GM21825 (cell line): Measurements from ENCODE around the gene JMJD1C.
"Not testable (repeated sequence)": the region's sequence is repeated elsewhere in the genome, so short reads cannot be mapped to it uniquely, and the experiment has no call there.

Experiments
- ATAC-seq: cut with Tn5 transposase; IDR thresholded peaks from one replicate; pipeline ENCODE4 v1.9.1; 2021; ENCODE audit warnings: mild to moderate bottlenecking, moderate library complexity; ENCODE audit not compliant: unreplicated experiment

JMJD1C gene

DNA sequence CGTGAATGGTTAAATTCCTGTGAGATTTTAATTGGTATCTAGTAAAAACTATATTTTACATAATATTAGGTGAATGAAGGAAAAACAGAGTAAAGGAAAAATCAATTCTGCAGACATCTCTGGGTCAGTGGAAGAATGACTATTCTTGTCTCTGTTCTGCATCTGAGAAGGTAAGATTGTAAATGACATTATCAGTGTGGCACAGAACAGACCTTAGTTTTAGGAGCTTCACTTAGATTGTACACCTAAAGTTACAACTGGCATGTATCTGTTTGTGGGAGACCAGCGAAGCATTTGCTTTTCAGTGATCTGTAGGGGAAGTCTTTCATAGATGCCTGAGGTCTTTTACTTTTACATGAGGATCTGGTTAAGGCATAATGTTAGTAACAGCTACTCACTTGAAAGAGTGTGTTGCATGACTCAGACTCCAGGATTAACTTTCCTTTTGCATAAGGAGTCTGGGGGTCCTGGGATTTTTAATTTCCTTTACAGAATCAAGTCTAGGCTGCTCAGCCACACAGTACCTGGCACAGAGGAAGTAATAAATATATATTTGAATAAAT is 56.2 kb downstream of the JMJD1C start:
- ATAC-seq = no peak

DNA sequence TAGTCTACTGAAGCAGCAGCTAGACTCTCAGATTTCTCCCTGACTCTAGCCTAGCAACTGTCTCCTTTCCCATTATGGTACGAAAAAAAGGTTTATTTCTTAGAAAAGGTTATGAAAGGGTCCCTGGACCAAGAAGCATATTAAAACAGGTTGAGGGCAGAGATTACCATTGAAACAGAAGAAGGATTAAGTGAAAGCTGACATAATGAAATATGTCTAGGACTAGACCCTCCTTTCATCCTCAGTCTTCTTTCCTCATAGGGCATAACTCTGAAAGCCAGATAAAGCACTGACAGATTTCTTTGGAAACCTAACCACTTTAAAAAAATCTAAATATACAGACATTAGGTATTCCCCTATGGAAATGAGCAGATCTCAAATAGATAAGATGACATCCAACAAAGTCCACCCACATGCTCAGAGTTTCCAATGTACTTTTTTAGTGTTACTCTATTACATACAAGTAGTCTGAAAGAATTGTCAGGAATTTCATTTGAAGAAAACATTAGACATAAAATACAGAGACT is 58.6 kb downstream of the JMJD1C start:
- ATAC-seq = no peak

DNA sequence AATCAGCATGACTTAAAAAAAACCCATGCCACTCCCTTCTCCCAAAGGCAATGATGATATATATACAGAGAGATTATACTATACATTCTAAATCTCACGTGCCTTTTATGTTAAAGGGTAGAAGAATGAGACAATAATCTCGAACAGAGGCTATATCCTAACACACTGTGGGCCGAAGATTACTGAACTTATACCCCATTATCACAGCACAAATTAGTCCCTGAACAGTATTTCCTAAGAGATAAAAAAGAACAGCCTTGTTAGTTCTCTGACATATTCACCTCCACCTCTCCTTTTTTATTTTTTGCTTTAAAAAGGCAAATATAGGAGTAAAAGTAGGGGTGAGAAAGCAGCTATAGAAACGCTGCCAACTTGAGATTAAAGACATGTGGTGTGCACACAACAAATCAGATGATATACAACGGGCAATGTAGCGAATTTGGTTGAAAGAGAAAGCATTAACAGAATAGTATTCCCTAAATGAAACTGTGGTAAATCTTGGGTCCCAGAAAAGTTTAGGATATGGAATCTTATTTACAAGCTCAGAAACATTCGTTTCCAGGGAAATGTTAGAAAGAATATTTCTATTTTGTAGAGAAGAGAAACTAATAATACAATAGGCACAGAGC is 69.5 kb downstream of the JMJD1C start:
- ATAC-seq = no peak

DNA sequence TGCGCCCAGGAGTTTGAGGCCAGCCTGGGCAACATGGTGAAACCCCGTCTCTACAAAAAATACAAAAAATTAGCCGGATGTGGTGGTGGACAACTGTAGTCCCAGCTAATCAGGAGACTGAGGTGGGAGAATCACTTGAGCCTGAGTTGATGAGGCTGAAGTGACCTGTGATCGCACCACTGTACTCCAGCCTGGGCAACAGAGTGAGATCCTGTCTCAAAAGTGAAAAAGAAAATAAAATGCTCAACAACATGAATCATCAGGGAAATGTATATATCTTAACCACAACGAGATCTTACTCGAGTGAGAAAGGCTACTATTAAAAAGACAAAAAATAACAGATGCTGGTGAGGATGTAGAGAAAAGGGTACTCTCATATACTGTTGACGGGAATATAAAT is 72.7 kb downstream of the JMJD1C start:
- ATAC-seq = no peak

DNA sequence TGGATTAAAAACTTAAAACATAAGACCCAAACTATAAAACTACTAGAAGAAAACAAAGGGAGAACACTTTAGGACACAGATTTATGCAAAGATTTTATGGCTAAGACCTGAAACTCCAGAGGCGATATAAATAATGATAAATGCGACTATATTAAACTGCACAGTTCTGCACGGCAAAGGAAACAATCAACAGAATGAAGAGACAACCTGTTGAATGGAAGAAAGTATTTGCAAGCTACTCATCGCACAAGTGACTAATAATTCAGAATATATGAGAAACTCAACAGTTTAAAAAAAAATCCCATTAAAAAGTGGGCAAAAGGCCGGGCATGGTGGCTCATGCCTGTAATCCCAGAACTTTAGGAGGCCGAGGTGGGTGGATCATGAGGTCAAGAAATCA is 73.6 kb downstream of the JMJD1C start:
- no peak for ATAC-seq

DNA sequence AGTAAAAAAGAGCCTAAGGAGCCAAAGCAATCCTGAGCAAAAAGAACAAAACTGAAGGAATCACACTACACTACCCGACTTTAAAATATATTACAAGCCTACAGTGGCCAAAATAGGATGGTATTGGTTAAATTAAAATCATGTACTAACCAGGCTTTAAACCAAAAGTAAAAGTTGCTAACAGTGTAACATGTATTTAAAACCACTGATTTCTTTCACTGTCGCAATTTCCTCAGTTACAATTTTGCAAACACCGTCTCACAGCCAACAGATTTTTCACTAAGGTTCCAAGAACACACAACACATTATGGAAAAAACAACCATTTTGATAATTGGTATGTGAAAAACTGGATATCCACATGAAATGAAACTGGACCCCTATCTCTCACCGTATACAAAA is 74.0 kb downstream of the JMJD1C start:
- no peak for ATAC-seq

DNA sequence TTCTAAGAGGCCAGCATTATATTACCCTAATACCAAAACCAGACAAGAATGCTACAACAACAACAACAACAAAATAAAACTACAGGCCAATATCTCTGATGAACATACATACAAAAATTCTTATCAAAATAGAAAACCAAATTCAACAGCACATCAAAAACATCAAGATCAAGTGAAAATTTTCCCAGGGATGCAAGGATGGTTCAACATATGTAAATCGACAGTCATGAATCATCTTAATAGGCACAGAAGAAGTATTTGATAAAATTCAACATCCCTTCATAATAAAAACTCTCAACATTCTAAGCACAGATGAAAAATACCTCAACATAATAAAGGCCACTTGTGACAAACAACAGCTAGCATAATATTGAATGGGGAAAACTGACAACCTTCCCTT is 75.3 kb downstream of the JMJD1C start:
- no peak for ATAC-seq

DNA sequence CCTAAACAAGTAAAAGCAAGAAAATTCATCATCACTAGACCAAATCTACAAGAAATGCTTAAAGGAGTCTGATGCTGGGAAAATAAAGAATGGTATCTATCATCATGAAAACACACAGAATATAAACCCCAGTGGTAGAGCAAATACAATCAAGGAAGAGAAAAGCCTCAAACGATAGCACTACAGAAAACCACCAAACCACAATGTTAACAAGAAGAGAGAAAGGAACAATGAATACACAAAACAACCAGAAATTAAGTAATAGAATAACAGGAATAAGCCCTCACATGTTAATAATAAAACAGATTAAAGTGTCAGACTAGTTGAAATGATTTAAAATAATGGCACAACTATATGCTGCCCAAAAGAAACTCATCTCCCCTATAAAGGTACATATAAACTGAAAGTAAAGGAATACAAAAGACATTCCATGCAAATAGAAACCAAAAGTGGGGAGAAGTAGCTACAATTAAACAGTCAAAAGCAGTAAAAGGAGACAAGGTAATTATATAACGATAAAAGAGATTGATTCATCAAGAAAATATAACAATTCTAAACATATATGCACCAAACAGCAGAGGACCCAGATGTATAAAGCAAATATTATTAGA is 77.3 kb downstream of the JMJD1C start:
- no peak for ATAC-seq

DNA sequence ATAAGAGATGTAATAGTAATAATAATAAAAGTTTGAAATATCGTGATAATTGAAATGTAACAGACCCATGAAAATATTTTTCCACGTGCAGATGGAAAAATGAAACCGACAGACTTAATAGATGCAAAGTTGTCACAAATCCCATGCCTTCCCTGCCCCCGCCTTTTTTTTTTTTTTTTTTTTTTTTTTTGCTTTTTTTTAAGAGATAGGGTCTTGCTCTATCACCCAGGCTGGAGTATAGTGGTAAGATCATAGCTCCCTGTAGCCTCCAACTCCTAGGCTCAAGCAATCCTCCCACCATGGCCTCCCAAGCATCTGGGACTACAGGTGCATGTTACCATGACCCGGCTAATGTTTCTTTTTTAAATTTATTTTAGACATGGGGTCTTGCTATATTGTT is 80.5 kb downstream of the JMJD1C start:
- no peak for ATAC-seq

DNA sequence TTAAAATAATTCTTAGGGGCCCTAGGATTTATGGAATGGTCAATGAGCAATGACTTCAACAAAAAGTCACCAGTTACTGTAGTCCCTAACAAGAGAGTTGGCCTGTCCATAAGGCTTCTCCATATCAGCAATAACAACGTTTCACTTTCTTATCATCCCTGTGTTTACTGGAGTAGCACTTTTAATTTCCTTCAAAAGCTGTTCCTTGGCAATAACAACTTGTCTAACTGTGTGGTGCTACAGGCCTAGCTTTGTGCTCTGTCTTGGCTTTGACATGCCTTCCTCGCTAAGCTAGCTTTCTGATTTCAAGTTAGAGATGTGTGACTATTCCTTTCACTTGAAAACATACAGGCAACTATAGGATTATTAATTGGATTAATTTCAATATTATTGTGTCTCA is 81.1 kb downstream of the JMJD1C start:
- no peak for ATAC-seq

DNA sequence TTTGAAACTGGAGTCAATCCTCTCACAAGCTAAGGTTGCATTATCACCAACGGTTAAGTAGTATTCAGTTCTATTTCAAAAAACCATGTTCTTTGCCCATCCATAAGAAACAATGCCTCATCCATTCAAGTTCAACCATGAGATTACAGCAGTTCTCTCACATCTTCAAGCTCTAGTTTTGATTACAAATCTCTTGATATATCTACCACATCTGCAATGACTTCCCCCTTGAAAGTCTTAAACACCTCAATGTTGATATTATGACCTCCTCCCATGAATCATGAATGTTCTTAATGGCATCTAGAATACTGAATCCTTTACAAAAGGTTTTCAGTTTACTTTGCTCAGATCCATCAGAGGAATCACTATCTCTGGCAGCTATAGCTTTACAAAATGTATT is 81.8 kb downstream of the JMJD1C start:
- no peak for ATAC-seq

DNA sequence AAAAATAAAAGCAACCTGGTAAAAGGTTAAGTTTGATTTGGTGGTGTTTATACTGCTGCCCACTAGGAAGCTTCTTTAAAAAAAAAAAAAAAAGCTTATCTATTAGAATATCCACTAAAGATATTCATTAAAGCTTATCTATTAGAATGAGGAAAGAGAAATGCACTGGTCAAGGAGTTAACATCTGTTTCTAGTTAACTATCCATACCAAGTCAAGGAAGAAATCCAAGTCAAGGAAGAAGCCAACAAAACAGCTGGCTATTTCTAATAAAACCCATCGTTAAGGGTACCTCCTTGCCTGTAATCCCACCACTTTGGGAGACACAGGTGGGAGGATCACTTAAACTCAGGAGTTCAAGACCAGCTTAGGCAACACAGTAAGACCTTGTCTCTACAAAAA is 82.6 kb downstream of the JMJD1C start:
- no peak for ATAC-seq

DNA sequence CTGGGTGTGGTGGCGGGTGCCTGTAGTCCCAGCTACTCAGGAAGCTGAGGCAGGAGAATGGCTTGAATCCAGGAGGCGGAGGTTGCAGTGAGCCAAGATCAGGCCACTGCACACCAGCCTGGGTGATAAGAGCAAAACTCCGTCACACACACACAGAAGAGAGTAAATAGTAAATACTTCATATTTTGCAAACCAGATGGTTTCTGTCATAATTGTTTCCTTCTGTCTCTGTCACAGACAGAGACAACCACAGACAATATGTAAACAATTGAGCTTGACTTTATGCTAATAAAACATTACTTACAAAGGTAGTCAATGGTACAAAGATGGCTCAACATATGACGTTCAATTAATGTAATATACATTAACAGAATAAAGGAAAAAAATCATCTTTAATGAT is 83.7 kb downstream of the JMJD1C start:
- ATAC-seq = no peak

DNA sequence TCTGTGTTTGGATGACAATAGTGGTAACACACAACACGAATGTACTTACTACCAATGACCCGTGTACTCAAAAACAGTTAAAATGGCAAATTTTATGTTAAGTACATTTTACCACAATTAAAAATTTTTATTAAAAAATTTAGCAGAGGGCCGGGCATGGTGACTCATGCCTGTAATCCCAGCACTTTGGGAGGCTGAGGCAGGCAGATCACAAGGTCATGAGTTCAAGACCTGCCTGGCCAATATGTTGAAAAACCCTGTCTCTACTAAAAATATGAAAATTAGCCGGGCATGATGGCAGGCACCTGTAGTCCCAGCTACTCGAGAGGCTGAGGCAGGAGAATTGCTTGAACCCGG is 88.5 kb downstream of the JMJD1C start:
- not testable (repeated sequence) for ATAC-seq

DNA sequence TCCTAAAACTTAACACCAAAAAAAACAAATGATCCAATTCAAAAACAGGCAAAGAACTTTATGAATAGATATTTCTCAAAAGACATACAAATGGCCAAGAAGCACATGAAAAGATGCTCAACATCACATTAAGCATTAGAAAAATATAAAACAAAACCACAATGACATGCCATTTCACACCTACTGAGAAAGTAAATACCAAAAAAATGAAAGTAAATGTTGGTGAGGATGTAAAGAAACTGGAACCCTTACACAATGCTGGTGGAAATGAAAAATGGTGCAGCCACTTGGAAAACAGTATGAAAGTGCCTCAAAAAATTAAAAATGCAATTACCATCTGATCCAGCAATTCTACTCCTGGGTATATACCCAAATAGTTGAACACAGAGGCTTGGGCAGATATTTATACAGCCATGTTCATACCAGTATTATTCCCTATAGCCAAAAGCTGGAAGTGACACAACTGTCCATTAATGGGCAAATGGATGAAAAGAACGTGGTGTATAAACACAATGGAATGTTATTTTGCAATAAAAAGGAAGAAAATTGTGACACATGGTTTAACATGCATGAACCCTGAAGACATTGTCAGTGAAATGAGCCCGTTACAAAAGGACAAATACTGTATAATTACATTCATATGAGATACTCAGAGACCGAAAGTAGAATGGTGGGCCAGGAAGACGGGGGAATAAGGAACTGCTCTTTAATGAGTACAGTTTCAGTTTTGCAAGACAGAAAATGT is 89.0 kb downstream of the JMJD1C start:
- ATAC-seq = peak; percentile 95

DNA sequence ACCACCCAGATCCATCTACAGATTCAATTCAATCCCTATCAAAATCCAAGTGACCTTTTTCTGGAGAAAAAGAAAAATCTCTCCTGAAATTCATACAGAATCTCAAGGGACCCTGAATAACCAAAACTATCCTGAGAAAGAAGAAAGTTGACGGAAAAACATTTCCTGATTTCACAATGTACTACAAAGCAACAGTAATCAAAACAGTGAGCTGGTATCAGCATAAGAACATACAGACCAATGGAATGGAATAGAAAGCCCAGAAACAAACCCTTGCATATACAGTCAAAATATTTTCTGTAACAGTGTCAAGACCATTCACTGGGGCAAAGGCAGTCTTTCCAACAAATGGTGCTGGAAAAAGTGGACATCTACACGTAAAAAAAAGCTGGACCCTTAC is 89.9 kb downstream of the JMJD1C start:
- ATAC-seq = no peak

DNA sequence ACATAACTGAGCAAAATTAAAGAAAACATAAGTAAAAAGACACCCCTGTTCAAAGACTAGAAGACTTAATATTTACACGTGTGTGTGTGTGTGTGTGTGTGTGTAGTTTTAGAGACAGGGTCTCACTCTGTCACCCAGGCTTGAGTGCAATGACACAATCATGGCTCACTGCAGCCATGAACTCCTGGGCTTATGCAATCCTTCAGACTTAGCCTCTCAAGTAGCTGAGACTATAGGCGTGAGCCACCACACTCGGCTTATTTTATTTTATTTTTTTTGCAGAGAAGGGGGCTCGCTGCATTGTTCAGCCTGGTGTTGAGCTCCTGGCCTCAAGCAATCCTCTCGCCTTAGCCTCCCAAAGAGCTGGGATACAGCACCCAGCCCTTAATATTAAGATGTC is 90.3 kb downstream of the JMJD1C start:
- no peak for ATAC-seq

DNA sequence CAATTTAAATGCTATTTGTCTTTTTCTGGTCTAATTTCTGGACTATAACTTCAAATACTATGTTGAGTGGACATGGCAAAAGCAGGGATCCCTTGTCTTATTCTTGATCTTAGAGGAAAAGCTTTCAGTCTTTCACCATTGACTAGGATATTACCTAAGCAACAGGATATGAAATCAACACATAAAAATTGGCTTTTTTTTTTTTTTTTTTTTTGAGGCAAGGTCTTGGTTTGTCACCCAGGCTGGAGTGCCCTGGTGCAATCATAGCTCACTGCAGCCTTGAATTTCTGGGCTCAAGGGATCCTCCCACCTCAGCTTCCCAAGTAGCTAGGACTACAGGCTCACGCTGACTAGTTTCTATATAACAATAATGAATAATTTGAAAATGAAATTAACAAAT is 90.8 kb downstream of the JMJD1C start:
- no peak for ATAC-seq

DNA sequence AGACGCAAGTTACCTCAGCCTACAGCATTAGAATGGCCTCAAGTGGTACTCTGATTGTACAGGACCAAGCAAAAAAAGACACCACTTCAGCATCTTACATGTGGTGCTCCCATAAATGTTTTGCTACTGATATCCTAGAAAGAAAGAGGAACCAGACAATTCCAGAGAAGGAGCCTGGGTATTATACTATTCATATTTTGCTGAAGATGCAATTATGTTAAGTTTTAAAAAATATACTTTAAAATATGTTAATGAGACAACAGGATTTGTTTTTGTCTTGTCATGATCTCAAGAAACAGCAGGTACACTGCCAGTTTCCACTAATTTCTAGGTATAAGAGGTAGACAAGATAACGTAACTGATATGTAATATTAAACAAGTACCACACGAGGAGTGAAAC is 92.6 kb downstream of the JMJD1C start:
- no peak for ATAC-seq

DNA sequence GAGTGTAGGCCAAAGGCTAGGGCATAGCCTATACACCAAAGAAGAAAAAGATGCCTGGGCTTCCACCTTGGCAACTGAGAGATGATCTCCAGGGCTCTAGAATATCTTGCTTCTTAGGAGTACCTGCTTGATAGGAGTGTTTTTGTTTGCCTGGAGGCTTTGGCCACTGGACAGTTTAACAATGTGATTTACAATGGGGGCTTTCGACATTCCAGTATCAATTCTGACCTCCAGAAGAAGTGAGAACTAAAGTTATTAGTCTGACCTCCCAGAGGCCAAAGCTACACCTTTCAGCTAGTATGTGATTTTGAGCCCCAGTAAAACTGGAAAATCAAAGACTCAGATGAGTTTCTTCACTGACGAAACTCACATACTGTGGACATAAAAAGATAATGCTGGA is 96.1 kb downstream of the JMJD1C start:
- no peak for ATAC-seq

DNA sequence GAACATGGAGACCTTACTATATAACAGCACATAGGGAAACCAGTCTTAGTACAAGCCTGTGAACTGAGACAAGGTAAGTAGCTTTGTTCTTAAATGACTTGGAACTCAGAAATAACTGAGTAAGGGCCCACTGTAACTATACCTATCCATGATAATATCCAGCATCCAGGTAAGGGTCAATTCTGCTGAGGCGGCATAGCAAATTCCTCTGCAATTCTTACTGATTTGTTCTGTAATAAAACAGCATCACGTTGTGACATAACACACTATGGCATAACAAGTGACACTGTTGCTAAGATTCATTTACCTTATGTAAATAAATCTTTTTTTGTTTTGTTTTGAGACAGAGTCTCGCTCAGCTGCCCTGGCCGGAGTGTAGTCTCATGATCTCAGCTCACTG is 97.4 kb downstream of the JMJD1C start:
- no peak for ATAC-seq

DNA sequence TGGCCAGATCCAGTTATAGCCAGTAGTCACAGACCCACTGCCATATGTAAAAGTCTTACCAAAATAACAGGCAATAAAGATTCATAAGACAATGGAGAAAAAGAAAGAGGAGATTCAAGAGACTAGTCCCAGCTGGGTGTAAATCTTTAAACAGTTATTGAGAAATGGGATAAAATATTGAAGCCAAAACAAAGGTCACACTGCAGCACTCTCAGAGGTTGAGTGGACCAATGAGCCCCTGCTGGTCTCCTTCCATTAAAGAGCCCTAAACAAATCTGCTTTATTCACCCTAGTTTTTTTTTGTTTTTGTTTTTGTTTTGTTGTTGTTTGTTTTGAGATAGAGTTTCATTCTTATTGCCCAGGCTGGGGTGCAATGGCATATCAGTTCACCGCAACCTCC is 98.8 kb downstream of the JMJD1C start:
- ATAC-seq = no peak
